GM21619 (cell line): ENCODE results near the gene HSDL1.

Experiments used
- ATAC-seq: cut with Tn5 transposase; IDR thresholded peaks from one replicate; pipeline ENCODE4 v1.9.1; 2021; ENCODE audit not compliant: unreplicated experiment

The HSDL1 gene

DNA sequence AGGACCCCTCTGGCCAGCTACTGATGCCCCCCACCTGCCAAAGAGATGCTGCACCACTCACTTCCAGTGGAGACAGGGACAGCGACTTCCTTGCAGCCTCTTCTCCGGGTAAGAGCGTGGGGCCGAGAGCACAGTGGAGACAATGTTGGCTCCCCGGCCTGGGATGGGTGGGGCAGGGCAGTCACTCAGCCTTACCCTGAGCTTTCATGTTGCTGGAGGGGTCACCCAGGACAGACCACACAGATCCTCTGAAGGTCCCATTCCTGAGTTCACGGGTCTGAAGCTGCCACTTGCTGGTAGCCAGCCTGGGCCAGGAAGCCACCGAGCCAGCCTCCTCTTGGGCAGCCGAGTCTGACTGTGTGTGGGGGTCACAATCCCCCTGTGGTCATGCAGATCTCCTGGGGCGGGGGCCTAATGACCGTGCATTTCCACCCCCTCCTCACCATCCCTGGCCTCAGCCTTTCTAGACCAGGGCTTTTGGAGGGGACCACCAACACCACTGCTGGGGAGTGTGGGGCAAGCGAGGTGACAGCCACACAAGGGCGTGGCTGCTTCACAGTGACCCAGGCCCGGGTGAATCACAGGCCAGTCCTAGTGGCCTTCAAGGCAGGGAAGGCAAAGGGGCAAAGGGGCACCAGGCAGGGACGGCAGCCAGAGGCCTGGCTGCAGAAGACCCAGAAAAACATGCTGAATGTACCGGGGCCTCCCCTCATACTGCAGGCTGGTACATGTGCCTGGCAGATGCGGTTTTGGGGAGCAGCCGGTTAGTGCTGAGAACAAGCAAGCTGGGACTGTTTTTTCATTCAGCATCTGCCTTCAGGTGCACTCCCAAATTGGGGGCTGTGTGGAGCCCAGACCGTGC is 31.4 kb upstream of the HSDL1 start:
- ATAC-seq = no peak

DNA sequence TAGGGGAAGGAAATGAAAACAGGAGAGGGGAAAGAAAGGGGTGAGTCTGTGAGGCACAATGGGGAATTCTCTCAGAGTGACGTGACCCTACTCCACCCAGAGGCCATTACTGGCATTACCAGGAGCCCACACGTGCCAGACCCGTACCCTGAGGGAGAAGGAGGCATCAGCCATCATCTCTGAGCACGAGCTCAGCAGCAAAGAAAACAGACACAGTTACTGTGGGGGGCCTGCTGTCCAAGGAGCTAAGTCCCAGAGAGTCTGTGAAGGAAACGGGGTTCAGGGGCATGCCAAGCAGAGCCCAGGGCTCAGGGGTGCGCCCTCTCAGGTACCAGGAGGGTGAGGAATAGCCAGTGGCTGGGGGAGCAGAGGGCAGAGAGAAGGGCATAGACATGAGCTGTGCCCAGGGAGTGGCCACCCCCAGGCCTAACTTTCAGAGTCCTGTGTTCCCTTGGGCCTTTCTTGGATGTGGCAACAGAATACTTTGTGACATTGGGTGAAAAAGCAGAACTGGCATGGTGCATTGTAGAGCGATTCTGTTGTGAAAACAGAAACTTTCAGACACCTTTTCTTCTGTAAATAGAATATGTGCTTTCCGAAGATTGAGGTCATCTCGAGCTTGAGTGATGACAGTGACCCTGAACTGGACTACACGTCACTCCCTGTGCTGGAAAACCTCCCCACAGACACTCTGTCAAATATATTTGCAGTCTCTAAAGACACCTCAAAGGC is 30.5 kb upstream of the HSDL1 start:
- ATAC-seq = peak; percentile 69

DNA sequence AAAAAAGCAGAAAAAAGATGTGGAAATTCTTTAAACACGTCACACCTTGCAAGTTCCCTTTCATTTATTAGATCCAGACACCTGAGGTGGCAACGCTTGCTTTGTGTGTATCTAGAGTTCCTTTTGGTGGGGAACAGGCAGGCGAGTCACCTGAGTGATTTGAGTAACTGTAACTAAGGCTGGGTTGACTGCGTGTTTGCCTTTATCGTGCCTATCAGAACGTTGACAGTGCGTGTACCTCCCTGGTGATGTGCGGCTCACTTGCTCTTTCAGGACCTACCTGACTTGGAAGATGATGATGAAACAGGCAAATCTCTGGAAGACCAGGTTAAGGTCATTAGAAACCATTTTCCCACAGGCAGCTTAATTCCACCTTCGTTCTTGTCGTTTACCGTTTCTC is 29.4 kb upstream of the HSDL1 start:
- ATAC-seq = no peak

DNA sequence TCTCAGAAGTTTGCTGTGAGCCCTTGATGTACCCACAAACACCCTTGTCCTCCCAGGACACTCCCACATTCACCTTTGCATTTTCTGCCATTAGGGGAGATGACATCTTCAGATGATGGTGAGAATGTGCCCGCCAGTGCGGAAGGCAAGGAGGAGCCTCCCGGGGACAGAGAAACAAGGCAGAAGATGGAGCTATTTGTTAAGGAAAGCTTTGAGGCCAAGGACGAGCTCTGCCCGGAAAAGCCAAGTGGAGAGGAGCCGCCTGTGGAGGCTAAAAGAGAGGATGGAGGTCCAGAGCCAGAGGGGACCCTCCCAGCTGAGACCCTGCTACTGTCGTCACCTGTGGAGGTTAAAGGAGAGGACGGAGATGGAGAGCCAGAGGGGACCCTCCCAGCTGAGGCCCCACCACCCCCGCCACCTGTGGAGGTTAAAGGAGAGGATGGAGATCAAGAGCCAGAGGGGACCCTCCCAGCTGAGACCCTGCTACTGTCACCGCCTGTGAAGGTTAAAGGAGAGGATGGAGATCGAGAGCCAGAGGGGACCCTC is 24.9 kb upstream of the HSDL1 start:
- no peak for ATAC-seq

DNA sequence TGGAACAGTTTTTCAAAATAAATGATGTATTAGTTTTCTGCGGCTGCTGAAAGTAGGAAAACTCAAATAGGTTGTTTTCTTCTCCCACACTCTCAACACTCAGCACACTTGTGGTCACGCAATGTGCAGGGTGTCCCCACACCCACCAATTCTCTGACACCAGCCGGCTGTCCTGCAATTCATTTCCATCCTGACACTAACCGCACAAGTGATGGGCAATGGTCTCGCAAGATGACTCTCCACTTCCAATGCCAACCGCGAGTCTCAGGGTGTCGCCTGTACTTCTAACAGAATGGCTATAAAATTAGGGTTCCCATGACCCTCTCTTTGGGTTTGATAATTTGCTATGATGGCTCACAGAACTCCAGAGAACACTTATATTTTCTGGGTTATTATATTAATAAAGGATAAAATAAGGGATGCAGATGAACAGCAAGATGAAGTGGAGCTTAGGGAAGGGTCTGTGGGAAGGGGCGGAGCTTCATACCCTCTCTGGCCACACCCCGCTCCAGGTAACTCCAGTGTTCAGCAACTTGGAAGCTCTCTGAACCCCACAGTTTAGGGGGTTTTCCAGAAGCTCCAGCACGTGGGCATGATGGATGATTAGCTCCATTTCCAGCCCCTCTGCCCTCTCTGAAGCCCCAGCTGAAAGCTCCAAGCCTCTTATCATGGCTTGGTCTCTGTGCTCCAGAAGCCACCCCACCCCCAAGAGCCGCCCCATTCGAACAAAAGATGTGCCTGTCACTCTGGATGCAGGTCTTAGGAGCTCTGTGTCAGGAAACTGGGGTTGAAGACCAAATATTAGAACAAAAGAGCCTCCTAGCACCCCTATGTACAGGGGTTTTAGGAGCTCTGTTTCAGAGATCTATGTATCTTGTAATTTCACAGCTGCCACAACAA is 22.1 kb upstream of the HSDL1 start:
- no peak for ATAC-seq

DNA sequence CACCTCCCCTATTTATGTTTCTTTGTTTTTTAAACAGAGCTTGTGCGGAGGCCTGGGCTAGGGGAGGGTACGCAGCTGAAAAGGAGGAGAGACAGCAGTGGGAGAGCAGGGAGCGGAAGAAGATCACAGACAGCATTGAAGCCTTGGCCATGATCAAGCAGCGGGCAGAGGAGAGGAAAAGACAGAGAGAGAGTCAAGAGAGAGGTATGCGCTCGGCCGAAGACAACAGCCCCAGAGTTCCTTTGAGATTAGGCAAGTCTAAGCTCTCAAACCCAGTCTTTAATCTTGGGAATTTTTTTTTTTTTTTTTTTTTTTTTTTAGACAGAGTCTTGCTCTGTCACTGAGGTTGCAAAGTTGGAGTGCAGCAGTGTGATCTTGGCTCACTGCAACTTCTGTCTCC is 20.8 kb upstream of the HSDL1 start:
- no peak for ATAC-seq

DNA sequence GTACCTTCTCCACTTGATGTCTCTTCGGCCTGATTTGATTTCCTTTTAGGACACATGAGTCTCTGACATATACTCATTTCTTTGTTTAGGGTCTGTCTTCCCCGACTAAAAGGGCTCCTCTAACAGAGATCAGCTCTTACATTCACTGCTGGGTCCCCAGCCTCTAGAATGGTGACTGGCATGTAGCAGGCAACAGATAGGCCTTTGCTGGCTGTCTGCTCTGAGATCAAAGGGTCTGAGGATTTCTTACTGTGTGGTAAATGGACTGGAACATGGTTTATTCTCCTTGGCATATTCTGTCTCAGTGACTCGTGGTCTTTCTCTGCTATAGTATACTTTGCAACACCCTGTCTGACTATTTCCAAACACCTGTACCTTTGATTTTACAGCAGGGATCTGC is 16.8 kb upstream of the HSDL1 start:
- ATAC-seq = no peak

DNA sequence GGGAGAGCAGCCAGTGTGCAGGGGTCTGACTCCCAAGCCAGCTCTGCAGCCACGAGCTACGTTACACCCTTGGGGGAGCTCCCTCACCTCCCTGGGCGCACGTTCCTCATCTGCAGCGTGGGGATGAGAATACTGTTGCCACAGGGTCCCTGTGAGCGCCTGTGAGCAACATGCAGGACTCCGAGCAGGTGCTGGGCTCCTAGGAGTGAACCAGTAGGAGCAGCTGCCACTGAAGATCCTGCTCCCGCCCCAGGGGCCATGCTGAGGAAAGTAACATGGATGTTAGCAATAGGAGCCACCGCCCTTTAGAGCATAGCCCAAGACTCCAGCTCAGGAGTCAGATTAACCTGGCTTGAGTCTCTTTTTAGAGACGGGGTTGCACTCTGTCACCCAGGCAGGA is 16.1 kb upstream of the HSDL1 start:
- ATAC-seq = no peak

DNA sequence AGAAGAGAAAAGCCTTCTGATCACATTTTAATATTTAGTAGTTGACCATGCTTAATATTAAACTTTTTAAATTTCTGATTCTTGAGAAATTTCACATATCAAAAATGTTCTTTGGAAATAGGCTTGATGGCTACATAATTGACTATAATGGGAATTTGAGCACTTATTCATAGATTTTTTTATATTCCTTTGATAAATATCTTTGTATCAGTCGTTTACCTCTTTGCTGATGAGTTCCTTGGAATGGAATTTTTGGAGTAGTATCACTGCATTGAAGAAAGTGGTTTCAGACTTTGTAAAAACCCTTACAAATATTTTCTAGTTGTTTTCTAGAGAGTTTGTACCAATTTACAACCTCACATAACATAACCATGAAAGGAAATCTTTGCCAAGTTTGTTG is 14.8 kb upstream of the HSDL1 start:
- ATAC-seq = no peak

DNA sequence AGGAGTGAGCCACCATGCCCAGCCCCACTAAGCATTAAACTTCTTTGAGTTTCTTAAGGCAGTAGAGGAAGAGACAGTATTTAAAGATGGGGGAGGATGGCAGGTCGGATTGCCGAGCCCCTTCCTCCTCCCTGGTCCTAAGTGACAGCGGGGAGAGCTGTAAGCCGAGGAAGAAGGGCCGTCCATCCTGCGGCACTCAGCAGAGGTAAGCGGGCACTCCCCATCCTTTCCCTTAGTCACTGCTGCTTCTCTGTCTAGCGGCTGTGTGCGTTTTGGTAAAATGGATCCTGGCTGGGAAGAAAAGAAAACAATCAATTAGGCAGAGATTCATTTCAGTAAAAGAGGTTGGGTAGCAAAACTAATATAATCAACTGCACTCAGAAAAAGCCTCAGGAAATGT is 14.0 kb upstream of the HSDL1 start:
- ATAC-seq = no peak

DNA sequence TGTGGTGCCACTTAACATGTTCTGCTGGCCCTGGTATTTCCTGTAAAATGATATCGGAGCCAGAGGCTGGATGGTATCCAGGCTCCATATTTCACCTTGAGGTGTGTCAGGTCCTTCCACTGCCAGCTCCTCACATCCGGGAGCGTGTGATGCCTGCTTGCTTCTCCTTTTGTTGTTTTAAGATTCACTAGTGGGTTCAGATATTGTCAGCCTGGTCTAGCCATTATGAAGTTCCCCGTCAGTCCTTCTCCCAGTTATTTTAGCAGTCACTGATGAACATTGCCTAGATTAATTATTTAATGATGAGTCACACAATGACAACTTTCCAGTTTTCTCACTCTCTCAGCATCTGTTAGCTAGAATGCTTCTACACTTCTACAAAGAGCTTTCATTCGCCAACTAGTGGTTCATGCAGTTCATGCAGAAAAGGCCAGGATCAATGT is 11.4 kb upstream of the HSDL1 start:
- ATAC-seq = no peak

DNA sequence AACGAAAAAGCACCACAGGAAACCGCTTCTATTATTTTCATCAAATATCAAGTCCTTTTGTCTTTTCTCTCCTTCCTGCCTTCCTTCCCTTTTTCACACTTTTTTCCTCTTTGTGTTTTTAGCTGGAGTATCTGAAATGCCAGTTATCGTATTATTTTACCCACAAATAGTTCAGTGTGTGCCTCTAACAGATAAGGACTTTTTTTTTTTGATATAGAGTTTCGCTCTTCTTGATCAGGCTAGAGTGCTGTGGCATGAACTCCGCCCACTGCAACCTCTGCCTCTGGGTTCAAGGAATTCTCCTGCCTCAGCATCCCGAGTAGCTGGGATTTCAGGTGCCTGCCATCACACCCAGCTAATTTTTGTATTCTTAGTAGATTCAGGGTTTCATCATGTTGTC is 10.8 kb upstream of the HSDL1 start:
- no peak for ATAC-seq

DNA sequence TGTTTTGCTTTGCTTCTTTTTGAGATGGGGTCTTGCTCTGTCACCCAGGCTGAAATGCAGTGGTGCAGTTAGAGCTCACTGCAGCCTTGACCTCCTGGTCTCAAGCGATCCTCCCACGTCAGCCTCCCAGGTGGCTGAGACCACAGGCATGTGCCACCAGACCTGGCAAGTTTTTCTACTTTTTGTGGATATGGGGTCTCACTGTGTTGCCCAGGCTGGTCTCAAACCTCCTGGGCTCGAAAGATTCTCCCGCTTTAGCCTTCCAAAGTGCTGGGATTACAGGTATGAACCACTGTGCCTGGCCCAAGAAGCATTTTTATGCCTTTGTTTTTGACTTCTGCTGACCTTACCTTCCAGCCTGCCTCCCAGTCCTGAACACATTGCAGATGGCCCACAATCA is 10.2 kb upstream of the HSDL1 start:
- ATAC-seq = no peak

DNA sequence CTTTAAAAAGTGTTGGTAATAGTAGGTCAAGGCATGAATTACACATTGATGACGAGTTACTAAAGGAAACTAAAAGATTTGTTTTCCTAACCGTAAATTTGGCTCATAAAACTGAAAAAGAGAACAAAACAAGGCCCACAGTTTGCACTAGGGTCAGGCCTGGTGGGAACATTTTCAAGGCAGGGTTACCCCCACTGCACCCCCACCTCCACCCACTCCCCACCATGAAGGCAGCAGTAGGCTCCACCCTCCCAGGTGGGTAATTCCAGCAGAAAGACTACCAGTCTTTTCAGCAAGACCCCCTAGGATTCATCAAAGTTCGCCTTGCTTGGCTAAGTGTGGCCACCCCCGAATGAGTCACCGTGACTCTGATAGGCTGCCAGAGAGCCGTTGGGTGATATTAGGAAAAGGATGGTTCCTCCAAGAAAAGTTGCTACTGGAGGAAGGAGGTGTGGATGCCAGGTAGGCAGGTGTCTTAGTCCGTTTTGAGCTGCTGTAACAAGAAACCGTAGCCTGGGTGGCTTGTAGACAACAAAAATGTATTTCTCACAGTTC is 8.8 kb upstream of the HSDL1 start:
- ATAC-seq = no peak

DNA sequence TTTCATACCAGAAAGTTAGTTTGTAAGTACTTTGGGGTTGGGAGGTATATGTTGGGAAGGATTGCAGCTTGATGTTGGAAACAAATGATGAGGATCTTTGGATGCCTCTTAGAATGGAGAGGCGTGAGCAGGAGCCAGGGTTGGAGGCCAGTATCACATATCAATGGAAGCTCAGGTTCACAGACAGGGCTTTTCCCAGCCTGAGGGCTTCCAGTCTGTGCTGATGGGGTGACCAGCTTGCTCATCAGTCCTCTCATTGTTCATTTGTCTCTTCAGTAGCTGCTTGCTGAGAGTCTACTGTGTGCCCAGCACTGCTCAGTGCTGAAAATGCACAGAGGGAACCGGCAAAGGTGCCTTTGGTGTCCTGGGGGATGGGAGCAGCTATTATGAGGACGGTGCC is 5.9 kb upstream of the HSDL1 start:
- ATAC-seq = no peak

DNA sequence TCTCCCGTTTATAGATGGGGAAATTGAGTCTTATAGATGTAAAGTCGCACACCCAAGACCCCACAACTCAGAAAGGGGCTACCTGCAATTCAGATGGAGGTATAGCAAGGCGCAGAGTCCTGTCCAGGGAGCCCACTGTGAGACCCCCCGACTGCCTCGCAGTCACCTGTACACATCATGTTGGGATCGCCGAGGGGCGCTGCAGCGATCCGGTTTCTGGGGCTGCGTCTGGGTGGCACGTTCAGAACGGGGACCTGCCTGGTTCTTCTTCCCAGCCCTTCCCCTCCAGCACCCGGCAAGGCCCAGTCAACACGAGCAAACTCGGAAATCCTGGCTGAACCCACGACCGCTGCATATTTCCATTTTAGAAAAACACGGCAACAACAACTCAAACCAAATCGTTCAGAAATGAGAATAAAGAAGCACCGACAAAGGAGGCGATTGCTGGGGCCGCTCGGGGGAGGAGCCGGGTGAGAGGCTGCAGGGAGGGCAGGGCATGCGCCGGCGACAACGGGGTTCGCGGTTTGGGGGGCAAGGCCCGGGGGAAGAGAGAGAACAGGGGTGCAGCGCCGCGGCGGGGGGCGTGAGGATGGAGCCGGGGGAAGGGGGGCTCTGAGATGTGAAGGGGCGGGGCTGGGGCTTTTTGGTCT is 643 bp downstream of the HSDL1 start:
- no peak for ATAC-seq

DNA sequence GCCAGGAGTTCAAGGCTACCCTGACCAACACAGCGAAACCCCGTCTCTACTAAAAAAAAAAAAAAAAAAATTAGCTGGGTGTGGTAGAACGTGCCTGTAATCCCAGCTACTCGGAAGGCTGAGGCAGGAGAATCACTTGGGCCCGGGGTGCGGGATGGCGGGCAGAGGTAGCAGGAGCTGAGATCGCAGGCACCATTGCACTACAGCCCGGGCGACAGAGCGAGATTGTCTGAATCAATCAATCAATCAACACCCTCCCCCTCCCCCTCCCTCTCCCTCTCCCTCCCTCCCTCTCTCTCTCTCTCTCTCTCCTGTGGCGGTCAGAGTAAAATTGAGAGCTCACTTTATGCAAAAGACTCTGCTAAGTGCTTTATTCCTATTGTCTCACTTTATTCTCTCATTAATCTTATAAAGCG is 1.2 kb downstream of the HSDL1 start:
- ATAC-seq = no peak

DNA sequence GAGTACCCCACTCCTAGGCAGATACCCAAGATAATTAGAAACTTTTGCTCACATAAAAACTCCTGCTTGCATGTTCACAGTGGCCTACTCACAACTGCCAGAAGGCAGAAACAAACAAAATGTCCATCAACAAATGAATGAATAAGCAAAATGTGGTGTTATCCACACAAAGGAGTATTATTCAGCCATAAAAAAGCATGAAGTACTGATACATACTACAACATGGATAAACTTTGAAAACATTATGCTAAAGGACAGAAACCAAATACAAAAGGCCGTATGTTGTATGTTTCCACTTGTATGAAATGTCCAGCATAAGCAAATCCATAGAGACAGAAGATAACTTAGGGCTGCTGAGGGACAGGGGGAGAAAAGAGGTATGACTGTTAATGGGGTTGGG is 1.9 kb downstream of the HSDL1 start:
- no peak for ATAC-seq

DNA sequence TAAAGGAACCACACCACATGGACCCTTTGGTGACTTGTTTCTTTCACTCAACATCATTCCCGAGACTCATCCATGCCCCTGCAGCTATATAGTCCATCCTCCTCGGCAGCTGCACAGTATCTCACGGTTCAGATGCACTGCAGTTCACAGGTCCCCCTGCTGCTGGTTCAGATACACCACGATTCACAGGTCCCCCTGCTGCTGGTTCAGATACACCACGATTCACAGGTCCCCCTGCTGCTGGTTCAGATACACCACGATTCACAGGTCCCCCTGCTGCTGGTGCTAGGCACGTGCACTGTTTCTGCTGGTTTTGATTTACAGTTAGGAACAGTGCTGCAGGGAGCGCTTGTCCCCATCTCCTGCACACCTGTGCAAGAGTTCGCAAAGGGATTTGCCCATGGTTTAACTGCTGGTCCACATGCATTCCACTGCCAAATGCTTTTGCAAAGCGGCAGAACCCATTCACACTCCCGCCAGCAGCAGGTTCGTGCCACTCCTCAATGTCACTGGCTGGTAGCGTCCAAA is 3.8 kb downstream of the HSDL1 start:
- no peak for ATAC-seq

DNA sequence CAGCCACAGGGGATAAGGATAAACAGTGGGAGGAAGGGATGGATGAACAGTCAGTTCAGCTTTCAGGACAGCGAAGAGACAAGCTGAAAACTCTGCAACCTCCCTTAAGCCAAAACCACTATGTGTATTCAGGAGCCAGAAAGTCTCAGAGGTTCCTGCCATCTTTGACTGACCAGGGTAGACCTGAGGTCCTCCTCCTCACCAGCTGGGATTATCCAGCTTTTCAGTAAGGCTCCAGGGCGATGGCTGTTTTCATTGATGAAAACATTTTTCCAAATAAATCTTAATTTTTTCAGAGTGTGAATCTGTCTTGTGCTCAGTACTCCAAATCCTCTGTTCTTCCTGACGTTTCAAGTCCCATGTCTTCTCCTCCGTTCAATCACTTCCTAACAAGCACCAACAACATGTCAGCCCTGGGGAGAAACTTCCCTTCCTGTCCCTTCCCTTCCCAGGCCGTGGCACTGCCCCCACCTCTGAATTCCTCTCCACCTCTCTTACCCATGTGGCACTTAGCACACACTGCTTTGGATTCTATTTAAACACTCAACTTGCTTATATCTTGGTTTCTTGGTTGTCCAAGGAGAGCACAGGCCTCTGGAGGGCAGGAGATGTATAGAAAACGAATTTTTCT is 5.2 kb downstream of the HSDL1 start:
- no peak for ATAC-seq
